Heart right ventricle (tissue), 16 donors: ENCODE results near the gene PPIH. TPM values are rescaled to one million over a fixed set of nuclear protein-coding genes. Genes with fewer than 3 reads are reported as not detected.

Experiments used
- ATAC-seq, 8 donors: fragments of 200-7000 bp; cut with Tn5 transposase; one replicate each; pipeline ENCODE4 v1.9.1; 2020; ENCODE audit warnings: mild to moderate bottlenecking in 8 of 8, moderate library complexity in 8 of 8, moderate number of reproducible peaks in 1 of 8
- DNase-seq, 2 donors: peaks; one replicate each; pipeline ENCODE4 v3.0.0-alpha.2; 2020
- H3K27ac ChIP-seq, 10 donors: fragments of 200-600 bp; sonication (generic) in 2 of 10; one replicate each; pipeline versions ENCODE4 v1.5.0 to v1.8.0; 2020 to 2022; ENCODE audit warnings: mild to moderate bottlenecking in 3 of 10
- H3K27me3 ChIP-seq, 7 donors: fragments of 200-600 bp; one replicate each; pipeline ENCODE4 v1.8.0; 2021 to 2022; ENCODE audit warnings: mild to moderate bottlenecking in 2 of 7
- H3K36me3 ChIP-seq, 9 donors: fragments of 200-600 bp; sonication (generic) in 1 of 9; one replicate each; pipeline versions ENCODE4 v1.5.0 to v1.8.0; 2020 to 2022; ENCODE audit warnings: mild to moderate bottlenecking in 2 of 9
- H3K4me1 ChIP-seq, 9 donors: fragments of 200-600 bp; sonication (generic) in 1 of 9; one replicate each; pipeline versions ENCODE4 v1.5.0 to v1.8.0; 2020 to 2022; ENCODE audit warnings: mild to moderate bottlenecking in 4 of 9
- H3K4me3 ChIP-seq, 10 donors: fragments of 200-600 bp; sonication (generic) in 2 of 10; one replicate each; pipeline versions ENCODE4 v1.5.0 to v1.8.0; 2020 to 2022; ENCODE audit warnings: mild to moderate bottlenecking in 7 of 10, moderate library complexity in 2 of 10
- H3K9me3 ChIP-seq, 11 donors: fragments of 200-600 bp in 10 of 11; sonication (generic) in 2 of 11; one replicate each; pipeline versions ENCODE4 v1.5.0 to v1.8.0; 2013 to 2022; ENCODE audit warnings: mild to moderate bottlenecking in 2 of 11, control low read depth in 1 of 11, moderate library complexity in 1 of 11
- WGBS, 2 donors: extraction: QIAGEN DNeasy Blood & Tissue Kit; methylation state at CpG; one replicate each; pipeline ENCODE4 v1.1.7; 2013; ENCODE audit warnings: inconsistent platforms in 1 of 2; 5-methylcytosine and 5-hydroxymethylcytosine counted together
- intact Hi-C, 10 donors: fragments of 100-400 bp; cut with DNase I; formaldehyde crosslinking; loops; one replicate each; pipeline versions ENCODE4 v1.11.1 to v1.14.2; 2022
- polyA plus RNA-seq, 2 donors: library from polyadenylated mRNA; stranded (reverse); fragments of 200-250 nt; gene quantifications; one replicate each; pipeline ENCODE4 v1.2.3, GENCODE V29; 2013
- total RNA-seq, 10 donors: library from RNA; stranded (reverse); fragmentation: NEBNext Ultra II Directional in 3 of 10; extraction: Animal tissue kit (Norgen Biotek cat#: 25700) in 3 of 10; gene quantifications; one replicate each; pipeline versions ENCODE4 v1.2.1 to v1.2.4, GENCODE V29; 2021 to 2023
- TF ChIP-seq, protein P1 (sequence below), 9 donors: fragments of 200-600 bp; sonication (generic) in 2 of 9; IDR thresholded peaks; one replicate each; pipeline versions ENCODE4 v1.5.0 to v1.8.0; 2021 to 2022; ENCODE audit warnings: antibody characterized with exemption in 9 of 9, mild to moderate bottlenecking in 5 of 9, moderate library complexity in 1 of 9
- donor health status: Arrhythmogenic right ventricular cardiomyopathy.
- donor health status: ischemic (EF 13 %, LVEDD 7.1; RV severe dilation, severe dysfunction).
- donor health status: healthy with polysubstance abuse.
- donor health status: DM: no; HTN: yes; CAD: no.
- donor health status: DM: no; HTN: no; CAD: no.
- donor health status: ischemic (EF 25% LVEDD 6.9; RV normal size, moderate dysfunction).
- donor health status: ischemic (EF 25% LVEDD 5.7; RV mildly dilated, moderate dysfunction).
- donor health status: healthy.
- donor health status: DM: yes; HTN: yes; CAD: no.
- donor health status: Ischemic cardiomyopathy.
- donor health status: ischemic (EF 35%, LVEDD 5.7; RV mildly dilated, moderate dysfunction).
- donor health status: nonischemic (EF 11% LVEDD 7.7; RV severe dilation, severe dysfunction).
- donor health status: DM: yes; HTN: yes; CAD: no.
- donor health status: PGD.
- donor health status: ischemic (EF 29% LVEDD 5.4; RV normal size, mild dysfunction).
- donor health status: nonischemic (EF 23%, LVEDD 6.1; RV moderate dilation, normal function).

PPIH gene
- total and polyA plus RNA-seq, 12 donors, result 15.2 to 38.6 (median 19.5) TPM

GRCh38 chr1:42660907-42661500 is 2.8 kb downstream of the PPIH start:
- H3K27ac ChIP-seq, result no peak overlapping the region
- H3K9me3 ChIP-seq, result no peaks in the 10 kb centered on the region
- no peak for DNase-seq
- 76 to 84% methylated on average over 3 of the region's 3 CpGs for WGBS, 2 donors
- peaks cover 0 to 24% (median 13%) of the 10 kb centered on the region in 9 donors for H3K4me1 ChIP-seq
- peaks cover 0 to 69% (median 24%) of the 10 kb centered on the region in 9 donors for H3K36me3 ChIP-seq
- no peaks in the 10 kb centered on the region for H3K27me3 ChIP-seq
- intact Hi-C loops, result no loop called here
- no peak for ATAC-seq
- TF ChIP-seq, protein P1, sequence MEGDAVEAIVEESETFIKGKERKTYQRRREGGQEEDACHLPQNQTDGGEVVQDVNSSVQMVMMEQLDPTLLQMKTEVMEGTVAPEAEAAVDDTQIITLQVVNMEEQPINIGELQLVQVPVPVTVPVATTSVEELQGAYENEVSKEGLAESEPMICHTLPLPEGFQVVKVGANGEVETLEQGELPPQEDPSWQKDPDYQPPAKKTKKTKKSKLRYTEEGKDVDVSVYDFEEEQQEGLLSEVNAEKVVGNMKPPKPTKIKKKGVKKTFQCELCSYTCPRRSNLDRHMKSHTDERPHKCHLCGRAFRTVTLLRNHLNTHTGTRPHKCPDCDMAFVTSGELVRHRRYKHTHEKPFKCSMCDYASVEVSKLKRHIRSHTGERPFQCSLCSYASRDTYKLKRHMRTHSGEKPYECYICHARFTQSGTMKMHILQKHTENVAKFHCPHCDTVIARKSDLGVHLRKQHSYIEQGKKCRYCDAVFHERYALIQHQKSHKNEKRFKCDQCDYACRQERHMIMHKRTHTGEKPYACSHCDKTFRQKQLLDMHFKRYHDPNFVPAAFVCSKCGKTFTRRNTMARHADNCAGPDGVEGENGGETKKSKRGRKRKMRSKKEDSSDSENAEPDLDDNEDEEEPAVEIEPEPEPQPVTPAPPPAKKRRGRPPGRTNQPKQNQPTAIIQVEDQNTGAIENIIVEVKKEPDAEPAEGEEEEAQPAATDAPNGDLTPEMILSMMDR (IDR thresholded peaks at IDR 0.05), result no peak
- H3K4me3 ChIP-seq, result no peak overlapping the region

- intact Hi-C loops, result no loop called here
- WGBS, 2 donors, result 78 to 84% methylated on average over 3 of the region's 3 CpGs
- DNase-seq, result no peak
- no peak overlapping the region for H3K4me3 ChIP-seq
- H3K36me3 ChIP-seq, result peaks cover 0 to 87% (median 35%) of the 10 kb centered on the region in 9 donors
- no peaks in the 10 kb centered on the region for H3K9me3 ChIP-seq
- no peaks in the 10 kb centered on the region for H3K27me3 ChIP-seq
- no peak for ATAC-seq
- H3K4me1 ChIP-seq, result peaks cover 0 to 11% (median 0%) of the 10 kb centered on the region in 9 donors
- H3K27ac ChIP-seq, result no peak overlapping the region
- TF ChIP-seq, protein P1 (IDR thresholded peaks at IDR 0.05), result no peak
Measured at GRCh38 chr1:42669936-42670335, 11.7 kb downstream of the PPIH start.

GRCh38 chr1:42670425-42670824 is 12.2 kb downstream of the PPIH start:
- no peak for ATAC-seq
- no peaks in the 10 kb centered on the region for H3K9me3 ChIP-seq
- 98% methylated on average over 4 of the region's 4 CpGs for WGBS, 2 donors
- H3K4me3 ChIP-seq, result no peak overlapping the region
- TF ChIP-seq, protein P1 (IDR thresholded peaks at IDR 0.05), result no peak
- peaks cover 0 to 13% (median 0%) of the 10 kb centered on the region in 9 donors for H3K4me1 ChIP-seq
- intact Hi-C loops, result no loop called here
- DNase-seq, result no peak
- H3K27me3 ChIP-seq, result no peaks in the 10 kb centered on the region
- H3K36me3 ChIP-seq, result peaks cover 0 to 87% (median 34%) of the 10 kb centered on the region in 9 donors
- no peak overlapping the region for H3K27ac ChIP-seq

GRCh38 chr1:42674214-42674613 is 16.0 kb downstream of the PPIH start:
- peak overlapping the region; percentile 7 to 77 (median 51) for H3K27ac ChIP-seq
- H3K9me3 ChIP-seq, result no peaks in the 10 kb centered on the region
- DNase-seq (peak in 1 of 2 donors; percentile 42), ATAC-seq (peak in 7 of 8 donors; percentile 28 to 81 (median 61))
- no peaks in the 10 kb centered on the region for H3K27me3 ChIP-seq
- intact Hi-C loops, result no loop called here
- TF ChIP-seq, protein P1 (IDR thresholded peaks at IDR 0.05), result no peak
- H3K4me1 ChIP-seq, result peaks cover 0 to 13% (median 5%) of the 10 kb centered on the region in 9 donors
- no peak overlapping the region for H3K4me3 ChIP-seq
- H3K36me3 ChIP-seq, result peaks cover 0 to 60% (median 9%) of the 10 kb centered on the region in 9 donors
